ENCODE results near the gene SRD5A1.

The SRD5A1 gene

GRCh38 chr5:6723816-6724300 is 90.6 kb downstream of the SRD5A1 start:
- no peak for DNase-seq (ENCODE audit: extremely low read depth in 1 of 2, low read depth in 1 of 2)

Measured in stimulated activated CD8-positive, alpha-beta memory T cell treated with anti-CD3 and anti-CD28 coated beads, Interleukin-7, amount 100 ng/mL, for 48 hours (primary cell).